Astrocyte of the cerebellum (primary cell): ENCODE measurements around the gene ZNF319.

Experiments used
- DNase-seq: peaks from one replicate; pipeline ENCODE4 v3.0.0-alpha.2; 2011; ENCODE audit warnings: low read depth
- H3K4me3 ChIP-seq: 2 replicates; pipeline ENCODE4 v1.5.1; 2011; ENCODE audit warnings: mild to moderate bottlenecking, low read depth, low read length, moderate library complexity
- CTCF ChIP-seq: IDR thresholded peaks from 2 replicates; pipeline ENCODE4 v1.5.1; 2012; ENCODE audit warnings: low read length, low read depth, moderate library complexity, mild to moderate bottlenecking; ENCODE audit errors: missing control alignments
- in situ Hi-C: cut with HindIII; loops from 2 replicates; pipeline ENCODE4 v1.10.0; 2017; ENCODE audit warnings: low sequenced_read_pairs

Gene ZNF319

GRCh38 chr16:57947261-57947660 is 53.2 kb downstream of the ZNF319 start:
- in situ Hi-C loops, result no loop called here
- no peak for DNase-seq
- H3K4me3 ChIP-seq, result no peak overlapping the region
- no peak for TF ChIP-seq CTCF

DNA sequence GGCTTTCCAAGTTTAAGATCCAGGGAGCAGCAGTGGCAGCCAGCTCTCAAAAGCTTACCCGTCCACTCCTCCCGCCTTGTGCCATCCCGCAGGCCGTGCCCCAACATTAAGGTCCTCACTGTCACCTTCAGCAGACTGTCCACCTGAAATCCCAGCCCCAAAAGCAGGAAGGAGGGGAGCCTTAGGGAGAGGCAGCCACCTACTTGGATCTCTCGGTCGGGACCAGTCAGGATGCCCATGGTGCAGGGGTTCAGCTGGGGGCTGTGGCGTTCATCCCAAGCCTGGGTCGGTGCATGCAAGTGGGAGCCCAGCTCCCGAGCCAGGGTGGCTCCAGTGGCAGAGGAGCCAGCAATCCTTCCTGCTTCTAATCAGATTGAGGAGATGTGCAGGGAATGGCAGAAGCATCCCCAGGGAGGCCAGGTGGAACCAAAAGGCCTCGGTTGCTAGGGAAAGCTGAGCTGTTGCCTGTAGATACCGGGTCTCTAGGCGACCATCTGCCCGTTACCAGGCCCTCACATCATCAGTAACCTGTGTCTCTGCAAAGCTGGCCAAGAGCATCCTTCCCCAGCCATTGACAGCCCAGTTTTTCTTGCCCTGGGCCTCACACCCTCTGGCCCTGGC is 54.2 kb downstream of the ZNF319 start:
- no peak for DNase-seq
- no peak for TF ChIP-seq CTCF
- in situ Hi-C loops, result no loop called here
- no peak overlapping the region for H3K4me3 ChIP-seq

DNA sequence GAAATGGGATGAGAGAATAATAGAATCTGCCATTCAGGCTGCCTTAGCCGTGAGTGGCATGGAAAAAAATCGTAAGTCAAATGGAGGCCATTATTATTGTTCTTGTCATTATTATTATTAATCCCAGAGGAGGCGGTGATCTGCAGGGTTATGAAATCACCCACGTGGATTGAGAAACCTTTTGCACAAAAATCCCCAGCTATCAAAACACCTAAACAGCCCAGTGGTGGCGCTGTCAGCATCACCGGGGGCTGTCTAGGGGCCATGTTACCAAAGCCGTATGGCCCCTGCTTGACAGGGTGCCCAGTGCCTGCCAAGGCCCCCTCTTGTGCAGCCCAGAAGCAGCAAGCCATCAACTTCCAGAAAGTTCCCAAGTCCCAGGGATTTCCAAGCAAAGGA is 54.7 kb downstream of the ZNF319 start:
- TF ChIP-seq CTCF, result peak; percentile 7
- H3K4me3 ChIP-seq, result no peak overlapping the region
- in situ Hi-C loops, result no loop called here
- no peak for DNase-seq

DNA sequence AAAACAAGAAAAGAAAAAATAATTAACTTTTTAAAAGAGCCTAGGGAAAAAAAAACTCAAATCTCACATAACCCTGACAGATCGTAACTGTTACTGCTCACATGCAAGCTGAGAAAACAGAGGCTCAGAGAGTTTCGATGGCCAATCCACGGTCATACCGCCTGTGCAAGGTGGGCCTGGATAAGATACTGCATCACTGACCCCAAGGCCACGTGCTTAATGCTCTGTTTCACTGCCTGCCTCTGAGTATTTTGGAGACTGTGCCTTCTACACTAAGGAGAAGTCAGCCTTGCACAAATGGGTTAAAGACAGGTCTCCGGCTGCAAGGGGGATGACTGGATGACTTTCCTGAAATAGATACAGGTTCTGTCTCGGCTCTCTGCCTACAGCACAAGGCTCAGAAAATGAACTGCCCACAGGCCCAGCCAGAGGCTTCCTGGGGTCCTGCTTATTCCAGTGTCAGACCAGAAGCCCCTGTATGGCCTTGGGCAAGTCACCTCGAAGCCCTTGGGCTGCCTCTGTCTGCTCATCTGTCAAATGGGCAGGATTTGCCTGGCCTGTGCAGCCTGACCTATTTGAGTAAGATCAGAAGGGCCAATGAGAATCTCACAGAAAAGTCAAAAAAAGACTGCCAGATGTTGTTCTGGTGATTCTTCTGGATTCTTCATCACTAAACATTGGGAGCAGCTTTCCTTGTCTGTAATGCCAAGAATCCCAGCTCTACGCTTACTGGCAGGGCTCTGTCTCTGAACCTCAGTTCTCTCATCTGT is 55.3 kb downstream of the ZNF319 start:
- in situ Hi-C loops, result loop anchor here (5.0 kb wide), 1 partner anchor 42 kb away; no protein-coding TSS in a partner anchor
- H3K4me3 ChIP-seq, result no peak overlapping the region
- TF ChIP-seq CTCF, result no peak

More for the DNA sequence above, 55.3 kb downstream of the ZNF319 start:
- DNase-seq, result no peak
